Right atrium auricular region (tissue), 2 donors: ENCODE measurements around the gene S100A14. TPM values are rescaled to one million over a fixed set of nuclear protein-coding genes. Genes with fewer than 3 reads are reported as not detected.

Experiments
- DNase-seq: peaks from one replicate; pipeline ENCODE4 v3.0.0-alpha.2; 2019; ENCODE audit warnings: low spot score
- H3K27ac ChIP-seq, 2 donors: fragments of 200-600 bp; sonication (generic); 1 replicate in 1 of 2; 2 replicates in 1 of 2; pipeline ENCODE4 v1.5.1; 2016 to 2019
- H3K27me3 ChIP-seq, 2 donors: fragments of 200-600 bp; sonication (generic); one replicate each; pipeline versions ENCODE4 v1.5.1 to v1.6.0; 2017 to 2019
- H3K36me3 ChIP-seq: fragments of 200-600 bp; sonication (generic); one replicate; pipeline ENCODE4 v1.5.1; 2016
- H3K4me1 ChIP-seq, 2 donors: fragments of 200-600 bp; sonication (generic); one replicate each; pipeline versions ENCODE4 v1.5.1 to v1.6.0; 2017 to 2019
- H3K4me3 ChIP-seq, 2 donors: fragments of 200-600 bp; sonication (generic); 1 replicate in 1 of 2; 2 replicates in 1 of 2; pipeline ENCODE4 v1.5.1; 2017 to 2019; ENCODE audit warnings: mild to moderate bottlenecking in 1 of 2, moderate library complexity in 1 of 2
- H3K9me3 ChIP-seq, 2 donors: fragments of 200-600 bp; sonication (generic); one replicate each; pipeline ENCODE4 v1.5.1; 2019
- total RNA-seq, 2 donors: library from RNA; depleted of rRNA; stranded (reverse); fragments of >200 nt; gene quantifications; one replicate each; pipeline ENCODE4 v1.1.0, GENCODE V29; 2016
- TF ChIP-seq, protein P1 (sequence below), 2 donors: fragments of 200-600 bp; sonication (generic); IDR thresholded peaks; one replicate each; pipeline ENCODE4 v1.5.1; 2019; ENCODE audit warnings: antibody characterized with exemption in 2 of 2

S100A14 gene
- total RNA-seq, 2 donors from 2014 or later: 0.55 to 2.4 TPM

DNA sequence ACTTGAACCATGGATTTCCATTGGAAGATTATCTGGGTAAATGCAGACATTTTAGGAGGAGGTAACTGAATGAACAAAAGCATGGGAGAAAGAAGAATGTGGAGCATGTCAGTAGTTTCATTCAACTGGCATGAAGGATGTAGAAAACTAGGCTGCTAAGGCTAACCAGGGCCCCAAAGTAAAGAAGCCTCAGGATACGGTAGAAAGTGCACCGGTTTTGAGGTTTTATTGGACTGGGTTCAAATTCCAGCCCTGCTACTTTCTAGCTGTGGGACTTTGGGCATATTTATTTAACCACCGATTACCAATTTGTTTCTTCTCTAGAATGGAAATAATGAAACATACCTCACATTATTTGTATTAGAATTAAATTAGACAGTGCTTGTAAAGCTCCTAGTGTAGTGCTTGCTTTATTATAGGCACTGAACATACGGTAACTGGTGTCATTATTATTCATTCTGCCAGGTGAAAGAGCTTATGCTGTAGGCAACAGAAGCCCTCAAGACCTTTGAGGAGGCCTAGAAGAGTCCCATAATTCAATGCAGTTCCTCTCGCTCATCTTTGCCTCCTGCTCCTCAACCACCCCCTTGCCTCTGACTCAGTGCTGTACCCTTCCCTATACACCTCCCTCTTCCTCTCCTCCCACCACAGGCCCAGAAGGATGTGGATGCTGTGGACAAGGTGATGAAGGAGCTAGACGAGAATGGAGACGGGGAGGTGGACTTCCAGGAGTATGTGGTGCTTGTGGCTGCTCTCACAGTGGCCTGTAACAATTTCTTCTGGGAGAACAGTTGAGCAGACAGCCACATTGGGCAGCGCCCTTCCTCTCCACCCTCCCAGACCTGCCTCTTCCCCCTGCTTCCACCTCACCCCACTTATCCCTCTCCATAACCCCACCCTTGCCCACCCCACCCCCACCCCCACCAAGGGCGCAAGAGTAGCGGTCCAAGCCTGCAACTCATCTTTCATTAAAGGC is 15.2 kb upstream of the S100A14 start:
- peaks cover 0 to 77% of the 10 kb centered on the region in 2 donors for H3K4me1 ChIP-seq
- no peak for DNase-seq
- TF ChIP-seq, protein P1, sequence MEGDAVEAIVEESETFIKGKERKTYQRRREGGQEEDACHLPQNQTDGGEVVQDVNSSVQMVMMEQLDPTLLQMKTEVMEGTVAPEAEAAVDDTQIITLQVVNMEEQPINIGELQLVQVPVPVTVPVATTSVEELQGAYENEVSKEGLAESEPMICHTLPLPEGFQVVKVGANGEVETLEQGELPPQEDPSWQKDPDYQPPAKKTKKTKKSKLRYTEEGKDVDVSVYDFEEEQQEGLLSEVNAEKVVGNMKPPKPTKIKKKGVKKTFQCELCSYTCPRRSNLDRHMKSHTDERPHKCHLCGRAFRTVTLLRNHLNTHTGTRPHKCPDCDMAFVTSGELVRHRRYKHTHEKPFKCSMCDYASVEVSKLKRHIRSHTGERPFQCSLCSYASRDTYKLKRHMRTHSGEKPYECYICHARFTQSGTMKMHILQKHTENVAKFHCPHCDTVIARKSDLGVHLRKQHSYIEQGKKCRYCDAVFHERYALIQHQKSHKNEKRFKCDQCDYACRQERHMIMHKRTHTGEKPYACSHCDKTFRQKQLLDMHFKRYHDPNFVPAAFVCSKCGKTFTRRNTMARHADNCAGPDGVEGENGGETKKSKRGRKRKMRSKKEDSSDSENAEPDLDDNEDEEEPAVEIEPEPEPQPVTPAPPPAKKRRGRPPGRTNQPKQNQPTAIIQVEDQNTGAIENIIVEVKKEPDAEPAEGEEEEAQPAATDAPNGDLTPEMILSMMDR (IDR thresholded peaks at IDR 0.05): no peak
- H3K27ac ChIP-seq: peak overlapping the region; percentile 96 to 97
- H3K36me3 ChIP-seq: peaks cover 14% of the 10 kb centered on the region
- H3K9me3 ChIP-seq: no peaks in the 10 kb centered on the region
- H3K27me3 ChIP-seq: no peaks in the 10 kb centered on the region
- no peak overlapping the region for H3K4me3 ChIP-seq

- DNase-seq: no peak
- Histone ChIP-seq H3K27ac (peak overlapping the region; percentile 96 to 97), H3K4me3 (peak overlapping the region in 1 of 2 donors; percentile 49), H3K36me3 (peaks cover 5% of the 10 kb centered on the region), H3K4me1 (peaks cover 0 to 77% of the 10 kb centered on the region in 2 donors), H3K9me3 (no peaks in the 10 kb centered on the region), H3K27me3 (no peaks in the 10 kb centered on the region)
- TF ChIP-seq, protein P1 (IDR thresholded peaks at IDR 0.05): no peak
Measured at GRCh38 chr1:153630384-153630783, 14.3 kb upstream of the S100A14 start.

- DNase-seq: no peak
- Histone ChIP-seq H3K4me3 (peak overlapping the region; percentile 44 to 49), H3K4me1 (peaks cover 0 to 77% of the 10 kb centered on the region in 2 donors)
Measured at GRCh38 chr1:153629971-153630370, 13.8 kb upstream of the S100A14 start.

DNA sequence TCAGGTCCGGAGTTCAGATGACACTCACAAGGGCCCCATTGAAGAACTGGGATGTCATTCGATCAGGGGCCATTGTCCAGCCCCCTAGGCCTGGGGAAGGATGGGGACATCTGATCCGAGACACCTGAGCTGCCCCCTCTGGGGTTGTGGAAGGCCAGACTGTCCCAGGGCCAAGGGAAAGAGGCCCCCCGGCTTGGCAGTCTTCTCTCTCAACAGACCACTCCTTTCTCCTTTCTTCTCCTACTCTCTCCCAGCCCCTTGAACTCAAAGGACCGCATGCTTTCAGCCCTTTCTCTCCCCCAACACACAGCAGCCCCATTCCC is 13.2 kb upstream of the S100A14 start:
- H3K4me1 ChIP-seq: peaks cover 0 to 81% of the 10 kb centered on the region in 2 donors
- TF ChIP-seq, protein P1 (IDR thresholded peaks at IDR 0.05): no peak
- H3K4me3 ChIP-seq: peak overlapping the region; percentile 44 to 49

More at GRCh38 chr1:153629971-153630370, 13.8 kb upstream of the S100A14 start:
- peak overlapping the region; percentile 96 to 97 for H3K27ac ChIP-seq
- H3K9me3 ChIP-seq: no peaks in the 10 kb centered on the region
- peaks cover 1% of the 10 kb centered on the region for H3K36me3 ChIP-seq
- no peaks in the 10 kb centered on the region for H3K27me3 ChIP-seq
- TF ChIP-seq, protein P1 (IDR thresholded peaks at IDR 0.05): no peak

DNA sequence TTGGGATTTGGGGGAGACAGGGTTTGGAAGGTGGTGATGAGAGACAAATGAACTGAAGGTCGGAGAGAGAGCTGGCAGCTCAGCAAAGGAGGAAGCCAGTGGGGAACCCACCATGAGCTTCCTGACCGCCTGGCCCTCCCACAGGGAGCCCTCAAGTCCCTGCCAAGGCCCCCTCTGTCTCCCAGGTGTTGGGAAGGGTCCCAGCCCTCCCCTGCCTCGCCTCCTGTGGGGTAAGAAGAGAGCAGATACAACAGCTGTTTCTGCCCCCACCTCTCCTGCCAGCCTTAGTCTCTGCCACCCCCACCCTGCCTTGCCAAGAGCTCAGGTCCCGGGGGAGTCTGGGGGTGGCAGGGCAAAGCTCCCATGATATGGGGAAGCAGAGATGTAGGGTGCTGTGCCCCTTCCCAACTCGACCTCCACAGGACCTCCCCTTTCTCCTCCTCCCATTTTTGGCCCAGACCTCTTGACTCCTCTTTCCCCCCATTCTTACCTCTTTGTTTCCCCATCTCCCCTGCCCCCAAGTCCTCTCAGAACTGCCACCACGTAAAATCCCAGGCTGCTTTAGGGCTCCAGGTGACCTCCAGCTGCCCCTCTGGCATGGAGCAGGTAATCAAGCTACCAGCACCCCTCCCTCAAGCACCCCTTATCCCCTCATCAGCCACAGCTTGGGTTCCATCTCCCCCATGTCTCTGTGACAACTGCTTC is 12.7 kb upstream of the S100A14 start:
- no peaks in the 10 kb centered on the region for H3K9me3 ChIP-seq
- no peak for DNase-seq
- H3K27me3 ChIP-seq: no peaks in the 10 kb centered on the region
- H3K4me3 ChIP-seq: peak overlapping the region; percentile 44 to 49
- peaks cover 0 to 86% of the 10 kb centered on the region in 2 donors for H3K4me1 ChIP-seq
- H3K27ac ChIP-seq: peak overlapping the region; percentile 96 to 97
- TF ChIP-seq, protein P1 (IDR thresholded peaks at IDR 0.05): no peak
- H3K36me3 ChIP-seq: peaks cover 3% of the 10 kb centered on the region

More for the DNA sequence above, 13.2 kb upstream of the S100A14 start:
- H3K9me3 ChIP-seq: no peaks in the 10 kb centered on the region
- DNase-seq: no peak
- no peaks in the 10 kb centered on the region for H3K36me3 ChIP-seq
- no peaks in the 10 kb centered on the region for H3K27me3 ChIP-seq
- peak overlapping the region; percentile 96 to 97 for H3K27ac ChIP-seq
